NCI-H226 (cell line): ENCODE results near the gene VDR.
A peak's percentile ranks its signal among the peaks of the same experiment; 100 is the strongest.
"Not testable (repeated sequence)": the region's sequence is repeated elsewhere in the genome, so short reads cannot be mapped to it uniquely, and the experiment has no call there.

Source experiments
- DNase-seq: peaks from one replicate; pipeline ENCODE4 v3.0.0-alpha.2; 2015

Gene VDR

GRCh38 chr12:47844264-47845019 is 60.4 kb downstream of the VDR start:
- no peak for DNase-seq

- no peak for DNase-seq
These were observed 61.4 kb downstream of the VDR start for GRCh38 chr12:47843226-47843980.

- not testable (repeated sequence) for DNase-seq
These were observed 62.3 kb downstream of the VDR start for GRCh38 chr12:47842543-47842942.

GRCh38 chr12:47841910-47842309 is 62.9 kb downstream of the VDR start:
- DNase-seq = no peak

- no peak for DNase-seq
These were observed 63.3 kb downstream of the VDR start for GRCh38 chr12:47841501-47841900.

- DNase-seq = no peak
These were observed 64.2 kb downstream of the VDR start for GRCh38 chr12:47840571-47840970.

GRCh38 chr12:47839214-47839876 is 65.4 kb downstream of the VDR start:
- no peak for DNase-seq

- no peak for DNase-seq
These were observed 66.4 kb downstream of the VDR start for GRCh38 chr12:47838286-47838931.

GRCh38 chr12:47837190-47838171 is 67.3 kb downstream of the VDR start:
- peak; percentile 62 for DNase-seq

- no peak for DNase-seq
These were observed 69.0 kb downstream of the VDR start for GRCh38 chr12:47835831-47836155.

GRCh38 chr12:47835006-47835830 is 69.6 kb downstream of the VDR start:
- DNase-seq = no peak

- no peak for DNase-seq
These were observed 70.4 kb downstream of the VDR start for GRCh38 chr12:47834199-47834903.

- DNase-seq = no peak
These were observed 71.2 kb downstream of the VDR start for GRCh38 chr12:47833591-47834012.

GRCh38 chr12:47832263-47832933 is 72.4 kb downstream of the VDR start:
- no peak for DNase-seq

GRCh38 chr12:47829584-47829983 is 75.2 kb downstream of the VDR start:
- no peak for DNase-seq

- peak; percentile 81 for DNase-seq
These were observed 75.8 kb downstream of the VDR start for GRCh38 chr12:47828976-47829482.

GRCh38 chr12:47828008-47828975 is 76.5 kb downstream of the VDR start:
- no peak for DNase-seq

GRCh38 chr12:47825173-47825639 is 79.6 kb downstream of the VDR start:
- peak; percentile 82 for DNase-seq
